Measurements from ENCODE around the gene OR6C65.

Gene OR6C65

DNA sequence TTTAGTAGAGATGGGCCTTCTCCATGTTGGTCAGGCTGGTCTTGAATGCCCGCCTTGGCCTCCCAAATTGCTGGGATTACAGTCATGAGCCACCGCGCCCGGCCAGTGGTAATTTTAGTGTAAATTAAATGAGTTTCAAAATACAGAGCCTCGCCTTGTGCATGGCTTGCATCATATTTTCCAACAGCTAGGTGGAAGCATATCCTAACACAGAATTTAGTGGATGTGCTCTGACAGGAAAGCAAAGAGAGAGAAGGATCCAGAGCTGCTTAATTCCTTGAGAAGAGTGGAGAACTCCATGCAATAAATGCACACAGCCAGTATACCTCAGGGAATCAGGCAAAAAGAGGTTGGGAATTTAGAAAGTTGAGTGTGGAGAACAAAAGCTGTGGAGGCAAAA is 46.0 kb downstream of the OR6C65 start:
- Histone ChIP-seq H3K27ac (ENCODE audit: low read length) (no peak overlapping the region), H3K27me3 (ENCODE audit: control insufficient read depth, insufficient read depth, low read length) (no peaks in the 10 kb centered on the region), H3K36me3 (ENCODE audit: control insufficient read depth, insufficient read depth, low read length) (no peaks in the 10 kb centered on the region), H3K9me3 (ENCODE audit: control insufficient read depth, insufficient read depth, low read length) (no peaks in the 10 kb centered on the region), H3K4me3 (ENCODE audit: low read length) (no peak overlapping the region), H3K4me1 (ENCODE audit: control insufficient read depth, insufficient read depth, low read length) (no peaks in the 10 kb centered on the region)
- DNase-seq (ENCODE audit: low read depth, low spot score): no peak
- WGBS (ENCODE audit: insufficient coverage, insufficient read length): no CpG with 5 or more reads among the region's 5 CpGs

GRCh38 chr12:55448825-55449224 is 48.5 kb downstream of the OR6C65 start:
- Histone ChIP-seq H3K36me3 (ENCODE audit: control insufficient read depth, insufficient read depth, low read length) (no peaks in the 10 kb centered on the region), H3K4me3 (ENCODE audit: low read length) (no peak overlapping the region), H3K27me3 (ENCODE audit: control insufficient read depth, insufficient read depth, low read length) (no peaks in the 10 kb centered on the region), H3K9me3 (ENCODE audit: control insufficient read depth, insufficient read depth, low read length) (no peaks in the 10 kb centered on the region), H3K4me1 (ENCODE audit: control insufficient read depth, insufficient read depth, low read length) (no peaks in the 10 kb centered on the region), H3K27ac (ENCODE audit: low read length) (no peak overlapping the region)
- no peak for DNase-seq (ENCODE audit: low read depth, low spot score)
